Tibial nerve (tissue), 3 donors: Measurements from ENCODE around the gene KAZN.

Source experiments
- POLR2A ChIP-seq, 2 donors: fragments of 450-650 bp; IDR thresholded peaks; one replicate each; pipeline ENCODE4 v1.6.1; 2017; ENCODE audit warnings: antibody characterized with exemption in 2 of 2, mild to moderate bottlenecking in 2 of 2, moderate library complexity in 2 of 2
- TF ChIP-seq, protein P1 (sequence below), 5 experiments: fragments of 200-600 bp in 3 of 5; fragments of 450-650 bp in 2 of 5; sonication (generic) in 3 of 5; IDR thresholded peaks; one replicate each; pipeline ENCODE4 v1.5.1; 2016 to 2019; ENCODE audit warnings: antibody characterized with exemption in 5 of 5, mild to moderate bottlenecking in 3 of 5, moderate library complexity in 2 of 5

DNA sequence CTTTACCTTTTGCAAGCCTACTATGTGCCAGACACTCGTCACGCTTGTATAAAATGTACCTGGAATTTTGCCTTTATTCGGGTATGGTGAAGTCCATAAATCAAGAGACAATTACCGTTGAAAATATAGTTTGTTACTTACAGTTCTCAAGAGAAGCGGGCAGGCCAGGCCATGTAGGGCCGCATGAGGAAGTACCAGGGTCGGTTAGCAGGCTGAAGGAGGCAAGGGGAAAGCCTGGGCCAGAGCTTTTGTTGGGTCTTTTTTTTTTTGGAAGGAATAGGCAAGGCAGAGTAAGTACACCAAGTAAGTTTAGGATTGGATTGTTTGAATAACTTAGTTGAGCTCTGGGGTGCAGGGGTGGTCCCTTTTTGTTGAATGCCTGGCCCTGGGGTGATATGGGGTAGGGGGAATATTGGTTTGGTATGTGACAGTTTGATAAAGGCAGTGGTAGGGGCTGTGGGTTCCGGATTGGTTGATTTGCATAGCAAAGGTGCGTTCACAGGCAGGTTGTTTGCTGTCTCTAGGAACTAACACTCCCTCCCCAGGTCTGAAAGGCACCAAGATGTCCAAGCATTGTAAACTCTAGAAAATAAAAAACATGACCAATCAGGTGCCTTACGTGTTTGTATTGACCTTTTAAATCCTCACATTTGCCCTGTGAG, 80.7 kb downstream of the KAZN start:
- TF ChIP-seq, protein P1, sequence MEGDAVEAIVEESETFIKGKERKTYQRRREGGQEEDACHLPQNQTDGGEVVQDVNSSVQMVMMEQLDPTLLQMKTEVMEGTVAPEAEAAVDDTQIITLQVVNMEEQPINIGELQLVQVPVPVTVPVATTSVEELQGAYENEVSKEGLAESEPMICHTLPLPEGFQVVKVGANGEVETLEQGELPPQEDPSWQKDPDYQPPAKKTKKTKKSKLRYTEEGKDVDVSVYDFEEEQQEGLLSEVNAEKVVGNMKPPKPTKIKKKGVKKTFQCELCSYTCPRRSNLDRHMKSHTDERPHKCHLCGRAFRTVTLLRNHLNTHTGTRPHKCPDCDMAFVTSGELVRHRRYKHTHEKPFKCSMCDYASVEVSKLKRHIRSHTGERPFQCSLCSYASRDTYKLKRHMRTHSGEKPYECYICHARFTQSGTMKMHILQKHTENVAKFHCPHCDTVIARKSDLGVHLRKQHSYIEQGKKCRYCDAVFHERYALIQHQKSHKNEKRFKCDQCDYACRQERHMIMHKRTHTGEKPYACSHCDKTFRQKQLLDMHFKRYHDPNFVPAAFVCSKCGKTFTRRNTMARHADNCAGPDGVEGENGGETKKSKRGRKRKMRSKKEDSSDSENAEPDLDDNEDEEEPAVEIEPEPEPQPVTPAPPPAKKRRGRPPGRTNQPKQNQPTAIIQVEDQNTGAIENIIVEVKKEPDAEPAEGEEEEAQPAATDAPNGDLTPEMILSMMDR (IDR thresholded peaks at IDR 0.05) = no peak
- TF ChIP-seq POLR2A (IDR thresholded peaks at IDR 0.05) = no peak
